ENCODE results near the gene NAV2.

DNA sequence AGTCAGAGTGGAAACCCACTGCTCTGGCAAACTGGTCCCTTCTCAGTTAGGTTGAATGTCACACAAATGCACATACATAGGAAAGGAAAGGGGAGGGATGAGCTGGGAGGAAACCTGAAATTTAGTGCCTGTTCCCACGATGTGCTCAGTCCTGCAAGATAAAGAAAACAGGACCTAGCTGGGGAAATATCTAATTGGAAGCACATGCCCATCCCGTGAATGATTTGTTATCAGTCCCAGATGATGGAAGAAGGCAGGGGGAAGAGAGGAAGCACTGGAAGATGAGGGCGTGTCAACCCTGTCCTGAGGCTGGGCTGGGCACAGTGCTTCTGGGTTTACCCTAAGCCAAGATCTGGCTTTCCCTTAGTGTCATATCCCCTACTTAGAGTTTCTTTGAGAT is 173.9 kb downstream of the NAV2 start:
- TF ChIP-seq FOSL1 (IDR thresholded peaks at IDR 0.05; ENCODE audit: low read depth) (no peak), SIN3A (IDR thresholded peaks at IDR 0.05; ENCODE audit: low read depth) (no peak), POLR2AphosphoS5 (IDR thresholded peaks at IDR 0.05; ENCODE audit: low read depth, low read length) (no peak), ELF1 (IDR thresholded peaks at IDR 0.05; ENCODE audit: borderline replicate concordance, low read depth) (no peak), POLR2A (IDR thresholded peaks at IDR 0.05; ENCODE audit: borderline replicate concordance, extremely low read depth, insufficient read depth, insufficient read length) (no peak), JUND (IDR thresholded peaks at IDR 0.05) (no peak), ZFX (IDR thresholded peaks at IDR 0.05) (no peak)
- TF ChIP-seq, protein P1, sequence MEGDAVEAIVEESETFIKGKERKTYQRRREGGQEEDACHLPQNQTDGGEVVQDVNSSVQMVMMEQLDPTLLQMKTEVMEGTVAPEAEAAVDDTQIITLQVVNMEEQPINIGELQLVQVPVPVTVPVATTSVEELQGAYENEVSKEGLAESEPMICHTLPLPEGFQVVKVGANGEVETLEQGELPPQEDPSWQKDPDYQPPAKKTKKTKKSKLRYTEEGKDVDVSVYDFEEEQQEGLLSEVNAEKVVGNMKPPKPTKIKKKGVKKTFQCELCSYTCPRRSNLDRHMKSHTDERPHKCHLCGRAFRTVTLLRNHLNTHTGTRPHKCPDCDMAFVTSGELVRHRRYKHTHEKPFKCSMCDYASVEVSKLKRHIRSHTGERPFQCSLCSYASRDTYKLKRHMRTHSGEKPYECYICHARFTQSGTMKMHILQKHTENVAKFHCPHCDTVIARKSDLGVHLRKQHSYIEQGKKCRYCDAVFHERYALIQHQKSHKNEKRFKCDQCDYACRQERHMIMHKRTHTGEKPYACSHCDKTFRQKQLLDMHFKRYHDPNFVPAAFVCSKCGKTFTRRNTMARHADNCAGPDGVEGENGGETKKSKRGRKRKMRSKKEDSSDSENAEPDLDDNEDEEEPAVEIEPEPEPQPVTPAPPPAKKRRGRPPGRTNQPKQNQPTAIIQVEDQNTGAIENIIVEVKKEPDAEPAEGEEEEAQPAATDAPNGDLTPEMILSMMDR (IDR thresholded peaks at IDR 0.05 in 2 of 3, conservative IDR thresholded peaks at IDR 0.05 in 1 of 3; ENCODE audit: borderline replicate concordance in 1 of 3, insufficient read depth in 1 of 3, low read depth in 2 of 3, low read length in 2 of 3), result no peak

Measured in HCT116 (cell line).